IMR-90 (cell line): ENCODE measurements around the gene TCF12. TPM values are rescaled to one million over a fixed set of nuclear protein-coding genes. Genes with fewer than 3 reads are reported as not detected.

Experiments
- ATAC-seq: fragments of 200-7000 bp; cut with Tn5 transposase; 2 replicates; pipeline ENCODE4 v1.9.1; 2020; ENCODE audit warnings: low read depth, mild to moderate bottlenecking, moderate library complexity
- BruUV-seq: library from RNA; stranded (reverse); fragments of 400-500 nt; replicated peaks from 2 replicates; lab custom pipeline; 2021; lab: Mats Ljungman, UMichigan
- CTCF ChIA-PET: fragments of 300-600 bp; formaldehyde crosslinking; extraction: SDS; loops from one replicate; lab custom pipeline; 2021; ENCODE audit warnings: antibody characterized with exemption; lab: Yijun Ruan, JAX
- POLR2A ChIA-PET: fragments of 300-600 bp; sonication (Branson Sonifier 250); formaldehyde crosslinking; loops from one replicate; lab custom pipeline; 2022; ENCODE audit warnings: antibody characterized with exemption; ENCODE audit not compliant: unreplicated experiment; lab: Charles Lee
- DNase-seq: peaks from one replicate; pipeline ENCODE4 v3.0.0; 2013
- H2AFZ ChIP-seq: replicated peaks from 2 replicates; pipeline ENCODE3; 2013; ENCODE audit warnings: low read length, mild to moderate bottlenecking; ENCODE audit not compliant: poor library complexity
- H2AK5ac ChIP-seq: 2 replicates; pipeline ENCODE4 v1.6.1; 2013; ENCODE audit warnings: low read depth, low read length, inconsistent platforms
- H2AK9ac ChIP-seq: replicated peaks from 2 replicates; pipeline ENCODE3; 2013; ENCODE audit warnings: mild to moderate bottlenecking, low read depth, low read length, moderate library complexity; ENCODE audit not compliant: poor library complexity
- H2BK120ac ChIP-seq: 2 replicates; pipeline ENCODE4 v1.6.1; 2013; ENCODE audit warnings: low read depth, low read length, inconsistent platforms
- H2BK15ac ChIP-seq: 3 replicates; pipeline ENCODE4 v1.6.1; 2013; ENCODE audit warnings: low read depth, low read length, inconsistent platforms
- H2BK20ac ChIP-seq: 2 replicates; pipeline ENCODE4 v1.6.1; 2013; ENCODE audit warnings: low read depth, mild to moderate bottlenecking, inconsistent platforms, low read length, moderate library complexity
- H2BK5ac ChIP-seq: 2 replicates; pipeline ENCODE4 v1.6.1; 2013; ENCODE audit warnings: mild to moderate bottlenecking, low read depth, low read length, inconsistent platforms; ENCODE audit not compliant: poor library complexity, severe bottlenecking
- H3K14ac ChIP-seq: replicated peaks from 2 replicates; pipeline ENCODE4 v1.6.1; 2013; ENCODE audit warnings: low read depth, low read length, inconsistent platforms
- H3K18ac ChIP-seq: 2 replicates; pipeline ENCODE4 v1.6.1; 2013; ENCODE audit warnings: low read depth, low read length, control low read depth
- H3K23ac ChIP-seq: 2 replicates; pipeline ENCODE4 v1.6.1; 2013; ENCODE audit warnings: low read depth, low read length, inconsistent platforms
- H3K27ac ChIP-seq: 2 replicates; pipeline ENCODE4 v1.5.1; 2013; ENCODE audit warnings: mild to moderate bottlenecking, control low read depth, low read length; ENCODE audit not compliant: insufficient read depth
- H3K27me3 ChIP-seq: 2 replicates; pipeline ENCODE4 v1.6.1; 2013; ENCODE audit warnings: low read length; ENCODE audit not compliant: control insufficient read depth, insufficient read depth
- H3K36me3 ChIP-seq: 2 replicates; pipeline ENCODE4 v1.6.1; 2013; ENCODE audit warnings: low read length, mixed read lengths; ENCODE audit not compliant: control insufficient read depth, insufficient read depth
- H3K4ac ChIP-seq: 2 replicates; pipeline ENCODE4 v1.6.1; 2013; ENCODE audit warnings: low read depth, low read length, inconsistent platforms
- H3K4me1 ChIP-seq: 2 replicates; pipeline ENCODE4 v1.6.1; 2013; ENCODE audit warnings: low read length, mixed read lengths; ENCODE audit not compliant: control insufficient read depth, insufficient read depth
- H3K4me2 ChIP-seq: 2 replicates; pipeline ENCODE4 v1.6.1; 2013; ENCODE audit warnings: low read depth, mild to moderate bottlenecking, control low read depth, low read length, moderate library complexity
- H3K4me3 ChIP-seq: 2 replicates; pipeline ENCODE4 v1.5.1; 2013; ENCODE audit warnings: low read depth, mild to moderate bottlenecking, control low read depth, low read length, moderate library complexity; ENCODE audit not compliant: insufficient read depth
- H3K56ac ChIP-seq: 2 replicates; pipeline ENCODE4 v1.6.1; 2013; ENCODE audit warnings: low read length, inconsistent platforms; ENCODE audit not compliant: insufficient read depth; ENCODE audit errors: extremely low read depth
- H3K79me1 ChIP-seq, 2 experiments: 2 replicates each; pipeline ENCODE4 v1.6.1; 2013; ENCODE audit warnings: low read length in 2 of 2, inconsistent platforms in 1 of 2, low read depth in 1 of 2
- H3K9ac ChIP-seq: 2 replicates; pipeline ENCODE4 v1.6.1; 2013; ENCODE audit warnings: low read depth, low read length, control low read depth
- H3K9me1 ChIP-seq: 2 replicates; pipeline ENCODE4 v1.6.1; 2013; ENCODE audit warnings: low read length, inconsistent platforms; ENCODE audit not compliant: insufficient read depth
- H3K9me3 ChIP-seq: 2 replicates; pipeline ENCODE4 v1.6.1; 2013; ENCODE audit warnings: low read length; ENCODE audit not compliant: control insufficient read depth, insufficient read depth
- H4K20me1 ChIP-seq: 2 replicates; pipeline ENCODE4 v1.6.1; 2013; ENCODE audit warnings: low read length, inconsistent platforms; ENCODE audit not compliant: insufficient read depth
- H4K5ac ChIP-seq: 2 replicates; pipeline ENCODE4 v1.6.1; 2013; ENCODE audit warnings: mild to moderate bottlenecking, low read depth, low read length, control low read depth
- H4K8ac ChIP-seq, 2 experiments: 2 replicates each; pipeline ENCODE4 v1.6.1; 2013; ENCODE audit warnings: low read depth in 2 of 2, low read length in 2 of 2, control low read depth in 1 of 2, inconsistent platforms in 1 of 2
- H4K91ac ChIP-seq: 2 replicates; pipeline ENCODE4 v1.6.1; 2013; ENCODE audit warnings: low read depth, low read length, inconsistent platforms; ENCODE audit not compliant: insufficient read depth
- CHD1 ChIP-seq: IDR thresholded peaks from 2 replicates; pipeline ENCODE4 v1.6.1; 2012; ENCODE audit warnings: low read depth, low read length, improper control_type of control experiment
- MAFK ChIP-seq: IDR thresholded peaks from 2 replicates; pipeline ENCODE4 v1.6.1; 2012; ENCODE audit warnings: low read depth, low read length, improper control_type of control experiment
- MXI1 ChIP-seq: IDR thresholded peaks from 2 replicates; pipeline ENCODE4 v1.6.1; 2012; ENCODE audit warnings: low read depth, mild to moderate bottlenecking, low read length, moderate library complexity, borderline replicate concordance
- NFE2L2 ChIP-seq: fragments of 150-350 bp; IDR thresholded peaks from 2 replicates; pipeline ENCODE4 v1.6.1; 2016; ENCODE audit warnings: low read depth, mild to moderate bottlenecking, low read length
- POLR2A ChIP-seq: IDR thresholded peaks from 2 replicates; pipeline ENCODE4 v1.6.1; 2012; ENCODE audit warnings: mild to moderate bottlenecking, low read depth, low read length
- WGBS, 2 experiments: methylation state at CpG; one replicate each; pipeline versions ENCODE4 v1.1.5 to v1.1.7; 2013; ENCODE audit warnings: missing lambda C conversion rate in 2 of 2; ENCODE audit not compliant: insufficient read length in 1 of 2; ENCODE audit errors: extremely low coverage in 2 of 2; 5-methylcytosine and 5-hydroxymethylcytosine counted together
- dilution Hi-C: fragments of 300-500 bp; cut with HindIII; formaldehyde crosslinking; loops from one replicate; pipeline ENCODE4 v1.14.3; 2018; ENCODE audit warnings: low sequenced_read_pairs; ENCODE audit not compliant: unreplicated experiment
- in situ Hi-C: fragments of 300-500 bp; cut with MboI; formaldehyde crosslinking; loops from 3 replicates; pipeline ENCODE4 v1.14.3; 2019; ENCODE audit warnings: low sequenced_read_pairs, inconsistent platforms, mixed read lengths
- intact Hi-C: fragments of 100-400 bp; cut with micrococcal nuclease; formaldehyde crosslinking; loops from 2 replicates; pipeline ENCODE4 v1.10.0; 2022
- polyA plus RNA-seq, 3 experiments: library from polyadenylated mRNA; depleted of rRNA; stranded (reverse); fragments of >200 nt; gene quantifications; 2 replicates each; pipeline ENCODE4 v1.2.3, GENCODE V29; 2012; ENCODE audit warnings: low replicate concordance in 1 of 3
- total RNA-seq: library from RNA; depleted of rRNA; stranded (reverse); fragments of >200 nt; gene quantifications from 2 replicates; pipeline ENCODE4 v1.2.3, GENCODE V29; 2012

The TCF12 gene
- total and polyA plus RNA-seq, 2 of the 4 experiments (the other 2 are of a cell fraction) = 79.4 to 160 TPM

DNA sequence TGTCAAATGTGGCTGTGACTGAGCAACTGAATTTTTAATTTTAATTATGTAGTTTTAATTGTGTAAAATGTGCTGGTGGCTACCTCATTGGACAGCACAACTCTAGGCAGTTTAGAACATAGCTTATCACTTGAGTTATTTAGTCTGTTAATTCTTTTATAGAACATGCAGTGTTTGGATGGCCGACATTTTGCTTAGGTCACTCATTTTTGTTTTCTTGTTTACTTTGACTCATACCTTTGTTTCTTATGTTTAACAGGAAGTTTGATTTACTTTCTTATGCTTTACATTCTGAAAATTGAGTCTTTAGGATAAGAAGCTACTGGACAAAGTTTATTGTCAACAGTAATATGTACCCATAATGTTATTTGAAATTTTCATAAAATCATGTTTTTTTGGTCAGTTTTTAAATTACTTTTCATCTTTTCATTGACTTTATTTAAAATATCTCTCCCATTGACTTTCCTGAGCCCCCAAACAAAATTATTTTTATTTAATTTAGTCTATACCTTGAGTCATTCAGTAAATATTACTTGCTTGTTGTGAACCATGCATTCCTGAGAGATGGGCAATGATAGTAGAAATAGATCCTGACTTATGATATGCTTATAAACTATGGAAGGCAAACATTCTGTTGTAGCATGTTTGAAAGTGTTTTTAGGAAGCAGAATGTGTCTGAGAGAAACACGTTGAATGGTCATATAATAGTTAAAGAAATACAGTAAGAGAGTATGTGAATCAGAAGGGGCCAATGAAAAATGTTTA lies 60.6 kb downstream of the TCF12 start:
- in situ Hi-C loops (no loop called here), dilution Hi-C loops (no loop called here), intact Hi-C loops (no loop called here)
- TF ChIP-seq CHD1 (no peak), NFE2L2 (no peak), POLR2A (no peak), MXI1 (no peak), MAFK (0 out of 2 replicates have a peak, but pooled peaks have one; percentile 11)
- Histone ChIP-seq H2AK5ac (no peak overlapping the region), H3K23ac (no peak overlapping the region), H4K91ac (no peak overlapping the region), H3K18ac (no peak overlapping the region), H3K27me3 (no peaks in the 10 kb centered on the region), H2BK20ac (no peak overlapping the region), H4K8ac (no peak overlapping the region), H3K36me3 (no peaks in the 10 kb centered on the region), H4K20me1 (peaks cover 29% of the 10 kb centered on the region), H4K5ac (no peak overlapping the region), H3K9ac (no peak overlapping the region), H3K14ac (no peak overlapping the region), H2BK5ac (peak overlapping the region; percentile 34), H3K4ac (no peak overlapping the region), H3K56ac (no peak overlapping the region), H3K27ac (no peak overlapping the region), H2BK120ac (no peak overlapping the region), H3K9me1 (peaks cover 8% of the 10 kb centered on the region; the same call in 1 of the 2 replicates), H3K4me3 (no peak overlapping the region), H2AK9ac (no peak overlapping the region), H2AFZ (no peak overlapping the region), H3K79me1 (peaks cover 25 to 56% of the 10 kb centered on the region in 2 experiments), H3K4me1 (peaks cover 10% of the 10 kb centered on the region), H3K4me2 (peak overlapping the region; percentile 28; the same call in 1 of the 2 replicates), H2BK15ac (no peak overlapping the region), H3K9me3 (no peaks in the 10 kb centered on the region)
- peak; percentile 71 for DNase-seq
- ChIA-PET POLR2A (no interaction called here), CTCF (interaction anchor here (1.1 kb wide), 1 partner anchor 10 kb away, joined by 3 read pairs; no protein-coding TSS in a partner anchor)
- no TSS peak for BruUV-seq
- no CpG with 5 or more reads among the region's 2 CpGs for WGBS, 2 experiments
- ATAC-seq = peak; percentile 74; the same call in 1 of the 2 replicates
